ENCODE data around the gene RFTN1. TPM values are rescaled to one million over a fixed set of nuclear protein-coding genes. Genes with fewer than 3 reads are reported as not detected.

The RFTN1 gene
- total and polyA plus RNA-seq, 10 of the 15 experiments (the other 5 are each of a cell fraction or from before 2014, with no cell fraction given), result 20.6 to 213 (median 147) TPM

GRCh38 chr3:16467393-16467792 is 46.1 kb downstream of the RFTN1 start (continued):
- no peak for TF ChIP-seq ATF2 (IDR thresholded peaks at IDR 0.05; ENCODE audit: low read length)
- TF ChIP-seq MXI1 (IDR thresholded peaks at IDR 0.05; ENCODE audit: low read depth, low read length), result no peak
- TF ChIP-seq NR2F1 (conservative IDR thresholded peaks at IDR 0.05), result no peak
- no peak for TF ChIP-seq ASH2L (IDR thresholded peaks at IDR 0.05; ENCODE audit: borderline replicate concordance, low read depth)
- 0 out of 2 replicates have a peak, but pooled peaks have one; percentile 29 for TF ChIP-seq POLR2AphosphoS5 (IDR thresholded peaks at IDR 0.05; ENCODE audit: low read length)
- no peak for TF ChIP-seq MTA3 (IDR thresholded peaks at IDR 0.05; ENCODE audit: borderline replicate concordance, low read length)
- TF ChIP-seq ZNF687 (IDR thresholded peaks at IDR 0.05), result peak; percentile 94
- no peak for TF ChIP-seq CBFB (IDR thresholded peaks at IDR 0.05; ENCODE audit: low read depth)
- TF ChIP-seq NFYA (IDR thresholded peaks at IDR 0.05; ENCODE audit: borderline replicate concordance, low read depth, low read length), result no peak
- TF ChIP-seq RBBP5 (conservative IDR thresholded peaks at IDR 0.05), result no peak
- no peak for TF ChIP-seq RCOR1 (conservative IDR thresholded peaks at IDR 0.05; ENCODE audit: low read depth, low read length)
- no peak for TF ChIP-seq KDM1A (IDR thresholded peaks at IDR 0.05; ENCODE audit: borderline replicate concordance)
- no peak for TF ChIP-seq ZNF622 (IDR thresholded peaks at IDR 0.05)
- TF ChIP-seq CREB1 (IDR thresholded peaks at IDR 0.05; ENCODE audit: low read depth), result peak; percentile 62; the same call in 1 of the 2 replicates
- no peak for TF ChIP-seq STAT1 (conservative IDR thresholded peaks at IDR 0.05)
- peak; percentile 22; the same call in 1 of the 2 replicates for TF ChIP-seq MAX (IDR thresholded peaks at IDR 0.05; ENCODE audit: low read depth, low read length)
- no peak for TF ChIP-seq ZNF592 (IDR thresholded peaks at IDR 0.05)
- TF ChIP-seq PKNOX1 (IDR thresholded peaks at IDR 0.05), result peak; percentile 34; the same call in 1 of the 2 replicates
- TF ChIP-seq MYB (IDR thresholded peaks at IDR 0.05; ENCODE audit: borderline replicate concordance, low read depth, low read length), result no peak
- TF ChIP-seq ZNF217 (IDR thresholded peaks at IDR 0.05), result no peak
- TF ChIP-seq IRF4 (IDR thresholded peaks at IDR 0.05; ENCODE audit: low read depth, low read length), result no peak
- TF ChIP-seq DPF2 (IDR thresholded peaks at IDR 0.05), result no peak
- peak; percentile 30; the same call in 1 of the 2 replicates for TF ChIP-seq CREM (IDR thresholded peaks at IDR 0.05; ENCODE audit: low read depth)
